GM12892 (cell line): Measurements from ENCODE around the gene SPATA3.

Source experiments
- DNase-seq: peaks from one replicate; pipeline ENCODE4 v3.0.0; 2011; ENCODE audit not compliant: insufficient read length
- FAIRE-seq: peaks from 2 replicates; lab custom pipeline; 2011; peaks lifted over from hg19 to GRCh38; lab: Jason Lieb, UNC
- POLR2A ChIP-seq: IDR thresholded peaks from 2 replicates; pipeline ENCODE4 v1.6.1; 2011; ENCODE audit warnings: low read depth, low read length, control low read depth
- POLR2AphosphoS5 ChIP-seq: IDR thresholded peaks from 2 replicates; pipeline ENCODE4 v1.6.1; 2011; ENCODE audit warnings: low read depth, low read length, control low read depth
- TAF1 ChIP-seq: IDR thresholded peaks from 2 replicates; pipeline ENCODE4 v1.6.1; 2011; ENCODE audit warnings: low read depth, mild to moderate bottlenecking, control low read depth, low read length, borderline replicate concordance

The SPATA3 gene

GRCh38 chr2:231049286-231050017 lies 53.5 kb downstream of the SPATA3 start:
- TF ChIP-seq TAF1 (no peak), POLR2A (no peak), POLR2AphosphoS5 (no peak)
- DNase-seq, result no peak
- FAIRE-seq, result no peak

GRCh38 chr2:231050018-231050901 lies 54.3 kb downstream of the SPATA3 start:
- TF ChIP-seq POLR2A (no peak), POLR2AphosphoS5 (no peak), TAF1 (no peak)
- no peak for FAIRE-seq

GRCh38 chr2:231051116-231051515 lies 55.2 kb downstream of the SPATA3 start:
- no peak for FAIRE-seq
- no peak for TF ChIP-seq POLR2A
- no peak for TF ChIP-seq POLR2AphosphoS5
- TF ChIP-seq TAF1, result no peak

More at GRCh38 chr2:231050018-231050901, 54.3 kb downstream of the SPATA3 start:
- no peak for DNase-seq

GRCh38 chr2:231052494-231053451 lies 56.9 kb downstream of the SPATA3 start:
- DNase-seq, result peak; percentile 79
- TF ChIP-seq TAF1, result no peak
- TF ChIP-seq POLR2AphosphoS5, result no peak
- no peak for TF ChIP-seq POLR2A
- peak; percentile 82 for FAIRE-seq

More at GRCh38 chr2:231051116-231051515, 55.2 kb downstream of the SPATA3 start:
- DNase-seq, result no peak

- no peak for DNase-seq
- no peak for TF ChIP-seq TAF1
- no peak for TF ChIP-seq POLR2A
- no peak for TF ChIP-seq POLR2AphosphoS5
- no peak for FAIRE-seq
Measured at GRCh38 chr2:231053846-231054245, 57.9 kb downstream of the SPATA3 start.

GRCh38 chr2:231056453-231057416 lies 60.8 kb downstream of the SPATA3 start, which contains the start of gene PSMD1:
TSS of gene PSMD1 (plus strand) at chr2:231056867. CDS start at chr2:231057026, 159 bp downstream.
- FAIRE-seq (peak; percentile 99), DNase-seq (peak; percentile 88)
- peak; percentile 81 for TF ChIP-seq POLR2A
- TF ChIP-seq POLR2AphosphoS5, result peak; percentile 74
- peak; percentile 78; the same call in 1 of the 2 replicates for TF ChIP-seq TAF1

- TF ChIP-seq TAF1 (no peak), POLR2A (no peak)
- DNase-seq (no peak), FAIRE-seq (no peak)
Measured at GRCh38 chr2:231057590-231057989, 61.7 kb downstream of the SPATA3 start.
